Measurements from ENCODE around the gene SPG7.

DNA sequence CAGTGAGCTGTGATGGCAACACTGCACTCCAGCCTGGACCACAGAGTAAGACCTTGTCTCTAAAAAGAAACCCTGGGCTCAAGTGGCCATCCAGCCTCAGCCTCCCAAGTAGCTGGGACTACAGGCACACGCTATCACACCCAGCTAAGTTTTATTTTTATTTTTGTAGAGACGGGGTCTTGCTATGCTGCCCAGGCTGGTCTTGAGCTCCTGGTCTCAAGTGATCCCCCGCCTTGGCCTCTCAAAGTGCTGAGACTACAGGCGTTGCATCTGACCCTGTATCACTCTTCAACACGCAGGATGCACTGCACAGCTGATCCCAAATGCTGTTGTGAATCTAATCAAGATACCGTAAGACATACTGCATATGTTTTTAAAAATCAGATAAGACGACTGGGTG, 40.8 kb upstream of the SPG7 start:
- no peak for TF ChIP-seq CTCF (IDR thresholded peaks at IDR 0.05)
- no peak for TF ChIP-seq POLR2A (IDR thresholded peaks at IDR 0.05)
